MCF 10A (cell line): Measurements from ENCODE around the gene CCL20. TPM values are rescaled to one million over a fixed set of nuclear protein-coding genes. Genes with fewer than 3 reads are reported as not detected.

Experiments
- BruUV-seq: library from RNA; stranded (reverse); fragments of 400-500 nt; replicated peaks from 2 replicates; lab custom pipeline; 2021; lab: Mats Ljungman, UMichigan
- CTCF ChIA-PET: fragments of 300-600 bp; sonication (Branson Sonifier 250); formaldehyde crosslinking; extraction: SDS; loops from one replicate; lab custom pipeline; 2021; ENCODE audit warnings: antibody characterized with exemption, inconsistent platforms; lab: Yijun Ruan, JAX
- POLR2A ChIA-PET: fragments of 300-600, 350-650 bp; sonication (Branson Sonifier 250); formaldehyde crosslinking; extraction: SDS; loops from one replicate; lab custom pipeline; 2020; ENCODE audit warnings: antibody characterized with exemption, inconsistent platforms; lab: Yijun Ruan, JAX
- DNase-seq: peaks from one replicate; pipeline ENCODE4 v3.0.0-alpha.2; 2018; ENCODE audit not compliant: unreplicated experiment
- H3K27ac Mint-ChIP-seq: one replicate; pipeline ENCODE4 v1.8.0; 2022; ENCODE audit warnings: mild to moderate bottlenecking, low read depth, mixed read lengths; ENCODE audit not compliant: unreplicated experiment
- H3K27me3 Mint-ChIP-seq: one replicate; pipeline ENCODE4 v1.8.0; 2022; ENCODE audit warnings: mixed read lengths; ENCODE audit not compliant: insufficient read depth, unreplicated experiment
- H3K36me3 Mint-ChIP-seq: one replicate; pipeline ENCODE4 v1.8.0; 2022; ENCODE audit warnings: mild to moderate bottlenecking, moderate library complexity, mixed read lengths; ENCODE audit not compliant: insufficient read depth, unreplicated experiment
- H3K4me1 Mint-ChIP-seq: one replicate; pipeline ENCODE4 v1.8.0; 2022; ENCODE audit warnings: mixed read lengths; ENCODE audit not compliant: insufficient read depth, unreplicated experiment
- H3K4me3 Mint-ChIP-seq: one replicate; pipeline ENCODE4 v1.8.0; 2022; ENCODE audit warnings: mild to moderate bottlenecking, moderate library complexity, mixed read lengths; ENCODE audit not compliant: unreplicated experiment
- H3K9me3 Mint-ChIP-seq: one replicate; pipeline ENCODE4 v1.8.0; 2022; ENCODE audit warnings: mixed read lengths; ENCODE audit not compliant: unreplicated experiment
- CTCF ChIP-seq: fragments of 200-600 bp; IDR thresholded peaks from one replicate; pipeline ENCODE4 v1.8.0; 2022; ENCODE audit warnings: antibody characterized with exemption, mild to moderate bottlenecking; ENCODE audit not compliant: unreplicated experiment
- intact Hi-C: fragments of 100-400 bp; cut with micrococcal nuclease; formaldehyde crosslinking; loops from 2 replicates; pipeline ENCODE4 v1.14.1; 2022
- total RNA-seq: library from RNA; stranded (reverse); gene quantifications from 2 replicates; pipeline ENCODE4 v1.2.3, GENCODE V29; 2022

The CCL20 gene
- total RNA-seq, 1 experiment from 2014 or later: 34.4 TPM

- H3K9me3 Mint-ChIP-seq: no peaks in the 10 kb centered on the region
- BruUV-seq: no TSS peak
- CTCF ChIA-PET: interaction anchor here (1.2 kb wide), 1 partner anchor 16 kb away, joined by 4 read pairs; no protein-coding TSS in a partner anchor
These were observed 33.2 kb downstream of the CCL20 start for GRCh38 chr2:227846831-227847230.

GRCh38 chr2:227848146-227848545 is 34.5 kb downstream of the CCL20 start:
- H3K9me3 Mint-ChIP-seq: no peaks in the 10 kb centered on the region
- H3K27ac Mint-ChIP-seq: no peak overlapping the region
- no TSS peak for BruUV-seq
- ChIA-PET CTCF (no interaction called here), POLR2A (no interaction called here)
- H3K4me3 Mint-ChIP-seq: no peak overlapping the region
- H3K27me3 Mint-ChIP-seq: no peaks in the 10 kb centered on the region
- intact Hi-C loops: no loop called here
- no peak for TF ChIP-seq CTCF
- H3K4me1 Mint-ChIP-seq: peaks cover 26% of the 10 kb centered on the region
- no peaks in the 10 kb centered on the region for H3K36me3 Mint-ChIP-seq
- no peak for DNase-seq

More at GRCh38 chr2:227846831-227847230, 33.2 kb downstream of the CCL20 start:
- POLR2A ChIA-PET: interaction anchor here (1.3 kb wide), 1 partner anchor 30 kb away, joined by 3 read pairs; no protein-coding TSS in a partner anchor
- DNase-seq: no peak
- Mint-ChIP-seq H3K27me3 (no peaks in the 10 kb centered on the region), H3K4me3 (no peak overlapping the region), H3K27ac (no peak overlapping the region), H3K4me1 (peaks cover 14% of the 10 kb centered on the region), H3K36me3 (no peaks in the 10 kb centered on the region)
- intact Hi-C loops: no loop called here
- TF ChIP-seq CTCF: no peak

- no TSS peak for BruUV-seq
These were observed 34.9 kb downstream of the CCL20 start for GRCh38 chr2:227848586-227848985.

GRCh38 chr2:227849906-227850305 is 36.3 kb downstream of the CCL20 start:
- no peak overlapping the region for H3K27ac Mint-ChIP-seq
- intact Hi-C loops: no loop called here
- ChIA-PET CTCF (interaction anchor here (0.7 kb wide), 1 partner anchor 1033 kb away, joined by 3 read pairs; no protein-coding TSS in a partner anchor), POLR2A (interaction anchor here (0.7 kb wide), 1 partner anchor 32 kb away, joined by 3 read pairs; no protein-coding TSS in a partner anchor)
- peak; percentile 65 for DNase-seq
- no peaks in the 10 kb centered on the region for H3K36me3 Mint-ChIP-seq
- H3K27me3 Mint-ChIP-seq: no peaks in the 10 kb centered on the region
- BruUV-seq: no TSS peak
- TF ChIP-seq CTCF: no peak
- H3K9me3 Mint-ChIP-seq: no peaks in the 10 kb centered on the region
- peaks cover 41% of the 10 kb centered on the region for H3K4me1 Mint-ChIP-seq
- no peak overlapping the region for H3K4me3 Mint-ChIP-seq

More at GRCh38 chr2:227848586-227848985, 34.9 kb downstream of the CCL20 start:
- no peak overlapping the region for H3K4me3 Mint-ChIP-seq
- DNase-seq: no peak
- POLR2A ChIA-PET: no interaction called here
- CTCF ChIA-PET: no interaction called here
- no peaks in the 10 kb centered on the region for H3K9me3 Mint-ChIP-seq
- intact Hi-C loops: no loop called here
- no peak overlapping the region for H3K27ac Mint-ChIP-seq
- TF ChIP-seq CTCF: no peak
- H3K27me3 Mint-ChIP-seq: no peaks in the 10 kb centered on the region
- H3K36me3 Mint-ChIP-seq: no peaks in the 10 kb centered on the region
- peaks cover 31% of the 10 kb centered on the region for H3K4me1 Mint-ChIP-seq
